ENCODE data around the gene IGHMBP2. TPM values are rescaled to one million over a fixed set of nuclear protein-coding genes. Genes with fewer than 3 reads are reported as not detected.

IGHMBP2 gene
- total RNA-seq, 1 donor from 2014 or later, result 9.5 TPM

DNA sequence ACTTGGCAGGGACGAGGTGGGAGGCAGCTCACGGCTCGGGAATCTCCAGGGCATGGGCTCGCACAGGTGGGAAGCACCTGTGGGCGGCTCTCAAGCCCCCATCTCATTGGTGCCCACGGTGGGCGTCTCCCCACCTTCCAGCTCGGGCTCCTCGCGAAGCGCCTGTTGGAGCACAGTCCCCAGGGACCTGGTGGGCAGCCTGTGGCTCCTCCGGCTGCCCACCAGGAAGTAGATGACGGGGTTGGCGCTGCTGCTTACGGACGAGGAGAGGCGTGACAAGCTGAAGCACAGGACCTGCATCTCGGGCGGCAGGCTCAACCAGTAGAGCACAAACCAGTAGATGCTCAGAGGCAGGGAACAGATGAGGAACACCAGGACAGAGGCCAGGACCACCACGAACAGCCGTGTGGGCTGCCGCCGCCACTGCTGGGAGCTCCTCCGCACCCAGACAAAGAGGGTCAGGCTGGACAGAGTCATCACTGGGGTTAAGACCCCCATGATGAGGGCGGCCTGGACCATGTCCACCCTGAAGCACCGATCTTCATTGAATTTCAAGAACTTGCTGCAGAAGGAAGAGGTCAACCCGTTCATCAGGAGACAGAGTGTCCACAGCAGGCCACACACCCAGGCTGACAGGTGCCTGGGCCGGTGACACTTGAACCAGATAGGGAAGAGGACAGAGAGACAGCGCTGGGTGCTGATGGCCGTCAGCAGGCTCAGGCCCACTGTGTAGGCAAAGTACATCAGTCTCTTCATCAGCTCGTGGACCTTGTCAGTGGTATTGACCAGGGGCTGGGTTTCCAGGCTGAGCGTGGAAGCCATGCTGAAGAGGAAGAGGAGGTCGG is 76.5 kb downstream of the IGHMBP2 start:
- DNase-seq (ENCODE audit: low read depth in 2 of 2), result no peak

- no peak for DNase-seq (ENCODE audit: low read depth in 2 of 2)
Measured at GRCh38 chr11:68980776-68981065, 77.0 kb downstream of the IGHMBP2 start, which contains the start of gene MRGPRD. TSS of gene MRGPRD (minus strand) at chr11:68980986. CDS start at chr11:68980986, 0 bp downstream.

DNA sequence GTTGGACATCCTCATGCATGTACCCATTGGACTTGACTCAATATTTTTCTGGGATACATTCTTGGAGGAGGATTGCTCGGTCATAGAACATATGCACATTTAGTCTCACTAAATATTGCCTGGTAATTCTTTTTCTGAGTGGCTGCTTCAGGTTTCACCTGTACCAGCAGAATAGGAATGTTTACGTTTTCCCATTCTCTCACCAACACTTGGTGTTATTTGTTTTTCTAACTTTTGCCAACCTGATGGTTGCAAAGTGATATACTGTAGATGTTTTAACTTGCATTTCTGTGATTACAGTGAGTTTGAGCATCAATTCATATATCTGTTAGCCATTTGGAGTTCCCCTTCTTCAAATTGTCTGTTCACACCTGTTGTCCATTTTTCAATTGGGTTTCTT is 78.4 kb downstream of the IGHMBP2 start:
- DNase-seq (ENCODE audit: low read depth in 2 of 2), result no peak

GRCh38 chr11:68983801-68984200 is 80.1 kb downstream of the IGHMBP2 start:
- no peak for DNase-seq (ENCODE audit: low read depth in 2 of 2)

- no peak for DNase-seq (ENCODE audit: low read depth in 2 of 2)
Measured at GRCh38 chr11:68987211-68987610, 83.5 kb downstream of the IGHMBP2 start.

DNA sequence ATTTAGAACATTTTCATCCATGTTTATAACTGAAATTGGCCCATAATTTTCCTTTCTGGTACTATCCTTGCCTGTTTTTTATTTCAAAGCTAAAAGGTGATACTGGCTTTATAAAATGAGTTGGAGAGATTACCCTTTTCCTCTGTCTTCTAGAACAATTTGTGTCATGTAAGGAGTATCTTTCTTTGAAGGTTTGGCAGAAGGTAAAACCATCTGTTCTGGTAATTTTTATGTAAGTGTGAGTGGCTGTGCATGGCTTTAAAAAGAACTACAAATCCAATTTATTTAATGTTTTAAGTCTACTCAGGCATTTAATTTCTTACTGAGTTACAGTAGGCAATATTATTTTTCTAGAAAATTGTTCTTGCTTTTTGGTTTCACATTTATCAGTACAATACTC is 84.8 kb downstream of the IGHMBP2 start:
- no peak for DNase-seq (ENCODE audit: low read depth in 2 of 2)

Other genes starting within 250 kb of the IGHMBP2 start
- 0.20 and 1.5 TPM in 2 replicates for gene GAL, start 219.3 kb upstream of the IGHMBP2 start, total RNA-seq
- 0.79 and 1.7 TPM in 2 replicates for gene TESMIN, start 152.4 kb upstream of the IGHMBP2 start, total RNA-seq
- gene CPT1A, start 62.0 kb upstream of the IGHMBP2 start, total RNA-seq, result 71.5 and 115 TPM in 2 replicates
- gene MRPL21, start 59 bp upstream of the IGHMBP2 start, total RNA-seq, result 58.6 and 73.8 TPM in 2 replicates
- gene MRGPRD, start 77.1 kb downstream of the IGHMBP2 start, total RNA-seq, result not detected in 2 replicates
- under 0.01 TPM in 2 replicates for gene MRGPRF, start 109.4 kb downstream of the IGHMBP2 start, total RNA-seq
- 6.2 and 7.4 TPM in 2 replicates for gene TPCN2, start 145.0 kb downstream of the IGHMBP2 start, total RNA-seq

Data from lung microvascular endothelial cell (primary cell).